Measurements from ENCODE around the gene ISYNA1. TPM values are rescaled to one million over a fixed set of nuclear protein-coding genes. Genes with fewer than 3 reads are reported as not detected.

The ISYNA1 gene
- total and polyA plus RNA-seq, 4 donors: 4.7 to 41.9 (median 10.1) TPM

DNA sequence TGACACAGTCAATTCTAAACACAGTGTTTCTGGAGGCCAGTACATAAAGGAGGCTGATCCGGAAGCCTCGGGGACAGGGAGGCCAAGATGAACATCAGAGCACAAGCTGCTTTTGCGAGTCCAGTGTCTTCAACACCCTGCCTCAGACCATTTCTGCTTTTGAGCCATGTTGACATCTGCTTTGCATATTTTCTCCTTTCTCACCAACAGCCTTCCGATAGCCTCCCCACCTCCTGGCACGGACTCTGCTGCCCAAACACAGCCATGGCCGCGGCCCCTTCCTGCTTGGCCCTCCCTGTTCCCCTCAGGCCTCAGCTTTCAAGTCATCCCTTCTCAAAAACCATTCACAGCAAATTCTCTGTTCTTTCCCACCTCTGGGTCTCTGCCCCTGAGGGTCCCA lies 44.1 kb downstream of the ISYNA1 start:
- Histone ChIP-seq H3K36me3 (ENCODE audit: control insufficient read depth in 4 of 4, insufficient read depth in 3 of 4, low read depth in 1 of 4, low read length in 3 of 4) (peaks cover 0 to 5% (median 0%) of the 10 kb centered on the region in 4 donors), H3K4me3 (ENCODE audit: low read depth in 1 of 3, low read length in 3 of 3) (no peak overlapping the region), H3K9ac (ENCODE audit: low read depth in 1 of 2, low read length in 2 of 2) (no peak overlapping the region), H3K9me3 (ENCODE audit: control insufficient read depth in 4 of 4, low read length in 3 of 4) (no peaks in the 10 kb centered on the region), H3K27ac (ENCODE audit: low read depth in 1 of 2, low read length in 2 of 2) (peak overlapping the region; percentile 0 to 35), H3K27me3 (ENCODE audit: control insufficient read depth in 4 of 4, insufficient read depth in 4 of 4, low read length in 3 of 4) (no peaks in the 10 kb centered on the region), H3K4me1 (ENCODE audit: control insufficient read depth in 4 of 4, insufficient read depth in 4 of 4, low read length in 3 of 4) (peaks cover 10 to 29% (median 20%) of the 10 kb centered on the region in 4 donors)
- no peak for DNase-seq (ENCODE audit: low spot score)
- 77% methylated on average over 7 of the region's 7 CpGs for WGBS
- TF ChIP-seq, protein P1, sequence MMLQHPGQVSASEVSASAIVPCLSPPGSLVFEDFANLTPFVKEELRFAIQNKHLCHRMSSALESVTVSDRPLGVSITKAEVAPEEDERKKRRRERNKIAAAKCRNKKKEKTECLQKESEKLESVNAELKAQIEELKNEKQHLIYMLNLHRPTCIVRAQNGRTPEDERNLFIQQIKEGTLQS (IDR thresholded peaks at IDR 0.05): no peak
- TF ChIP-seq YY1 (IDR thresholded peaks at IDR 0.05) (peak; percentile 50), GABPA (IDR thresholded peaks at IDR 0.05 in 1 of 2, conservative IDR thresholded peaks at IDR 0.05 in 1 of 2) (no peak), SP1 (IDR thresholded peaks at IDR 0.05) (no peak), MAX (IDR thresholded peaks at IDR 0.05) (no peak), NR2F2 (IDR thresholded peaks at IDR 0.05) (no peak), TAF1 (conservative IDR thresholded peaks at IDR 0.05) (no peak), RXRA (IDR thresholded peaks at IDR 0.05) (no peak)

DNA sequence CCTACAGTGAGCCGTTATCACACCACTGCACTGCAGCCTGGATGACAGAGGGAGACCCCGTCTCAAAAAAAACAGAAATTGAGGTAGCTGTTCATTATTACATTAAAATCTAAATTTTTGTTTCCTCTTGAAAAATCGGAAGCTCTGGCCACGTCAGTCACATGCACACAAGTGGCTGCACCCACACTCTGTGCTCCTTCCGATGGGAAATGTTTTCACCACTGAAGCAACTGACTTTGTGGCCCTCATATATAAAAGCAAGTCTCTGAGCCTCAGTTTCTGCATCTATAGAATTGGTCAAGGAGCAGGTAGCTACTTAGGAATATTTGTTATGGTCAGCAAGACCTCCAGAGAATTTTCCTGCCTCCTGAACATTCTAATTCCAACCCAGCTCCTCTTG lies 45.0 kb downstream of the ISYNA1 start:
- Histone ChIP-seq H3K27me3 (ENCODE audit: control insufficient read depth in 4 of 4, insufficient read depth in 4 of 4, low read length in 3 of 4) (no peaks in the 10 kb centered on the region), H3K4me1 (ENCODE audit: control insufficient read depth in 4 of 4, insufficient read depth in 4 of 4, low read length in 3 of 4) (peaks cover 10 to 23% (median 19%) of the 10 kb centered on the region in 4 donors), H3K9ac (ENCODE audit: low read depth in 1 of 2, low read length in 2 of 2) (no peak overlapping the region), H3K36me3 (ENCODE audit: control insufficient read depth in 4 of 4, insufficient read depth in 3 of 4, low read depth in 1 of 4, low read length in 3 of 4) (peaks cover 0 to 5% (median 0%) of the 10 kb centered on the region in 4 donors), H3K9me3 (ENCODE audit: control insufficient read depth in 4 of 4, low read length in 3 of 4) (no peaks in the 10 kb centered on the region), H3K4me3 (ENCODE audit: low read depth in 1 of 3, low read length in 3 of 3) (no peak overlapping the region), H3K27ac (ENCODE audit: low read depth in 1 of 2, low read length in 2 of 2) (peak overlapping the region in 1 of 2 donors; percentile 38)
- no peak for DNase-seq (ENCODE audit: low spot score)
- TF ChIP-seq, protein P2, sequence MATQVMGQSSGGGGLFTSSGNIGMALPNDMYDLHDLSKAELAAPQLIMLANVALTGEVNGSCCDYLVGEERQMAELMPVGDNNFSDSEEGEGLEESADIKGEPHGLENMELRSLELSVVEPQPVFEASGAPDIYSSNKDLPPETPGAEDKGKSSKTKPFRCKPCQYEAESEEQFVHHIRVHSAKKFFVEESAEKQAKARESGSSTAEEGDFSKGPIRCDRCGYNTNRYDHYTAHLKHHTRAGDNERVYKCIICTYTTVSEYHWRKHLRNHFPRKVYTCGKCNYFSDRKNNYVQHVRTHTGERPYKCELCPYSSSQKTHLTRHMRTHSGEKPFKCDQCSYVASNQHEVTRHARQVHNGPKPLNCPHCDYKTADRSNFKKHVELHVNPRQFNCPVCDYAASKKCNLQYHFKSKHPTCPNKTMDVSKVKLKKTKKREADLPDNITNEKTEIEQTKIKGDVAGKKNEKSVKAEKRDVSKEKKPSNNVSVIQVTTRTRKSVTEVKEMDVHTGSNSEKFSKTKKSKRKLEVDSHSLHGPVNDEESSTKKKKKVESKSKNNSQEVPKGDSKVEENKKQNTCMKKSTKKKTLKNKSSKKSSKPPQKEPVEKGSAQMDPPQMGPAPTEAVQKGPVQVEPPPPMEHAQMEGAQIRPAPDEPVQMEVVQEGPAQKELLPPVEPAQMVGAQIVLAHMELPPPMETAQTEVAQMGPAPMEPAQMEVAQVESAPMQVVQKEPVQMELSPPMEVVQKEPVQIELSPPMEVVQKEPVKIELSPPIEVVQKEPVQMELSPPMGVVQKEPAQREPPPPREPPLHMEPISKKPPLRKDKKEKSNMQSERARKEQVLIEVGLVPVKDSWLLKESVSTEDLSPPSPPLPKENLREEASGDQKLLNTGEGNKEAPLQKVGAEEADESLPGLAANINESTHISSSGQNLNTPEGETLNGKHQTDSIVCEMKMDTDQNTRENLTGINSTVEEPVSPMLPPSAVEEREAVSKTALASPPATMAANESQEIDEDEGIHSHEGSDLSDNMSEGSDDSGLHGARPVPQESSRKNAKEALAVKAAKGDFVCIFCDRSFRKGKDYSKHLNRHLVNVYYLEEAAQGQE (IDR thresholded peaks at IDR 0.05): no peak
- TF ChIP-seq GABPA (IDR thresholded peaks at IDR 0.05 in 1 of 2, conservative IDR thresholded peaks at IDR 0.05 in 1 of 2) (no peak), HNF4A (conservative IDR thresholded peaks at IDR 0.05) (no peak), FOXA2 (IDR thresholded peaks at IDR 0.05) (no peak), TAF1 (conservative IDR thresholded peaks at IDR 0.05) (no peak), RXRA (IDR thresholded peaks at IDR 0.05) (no peak), HNF4G (IDR thresholded peaks at IDR 0.05) (no peak), SP1 (IDR thresholded peaks at IDR 0.05) (no peak)
- TF ChIP-seq, protein P3, sequence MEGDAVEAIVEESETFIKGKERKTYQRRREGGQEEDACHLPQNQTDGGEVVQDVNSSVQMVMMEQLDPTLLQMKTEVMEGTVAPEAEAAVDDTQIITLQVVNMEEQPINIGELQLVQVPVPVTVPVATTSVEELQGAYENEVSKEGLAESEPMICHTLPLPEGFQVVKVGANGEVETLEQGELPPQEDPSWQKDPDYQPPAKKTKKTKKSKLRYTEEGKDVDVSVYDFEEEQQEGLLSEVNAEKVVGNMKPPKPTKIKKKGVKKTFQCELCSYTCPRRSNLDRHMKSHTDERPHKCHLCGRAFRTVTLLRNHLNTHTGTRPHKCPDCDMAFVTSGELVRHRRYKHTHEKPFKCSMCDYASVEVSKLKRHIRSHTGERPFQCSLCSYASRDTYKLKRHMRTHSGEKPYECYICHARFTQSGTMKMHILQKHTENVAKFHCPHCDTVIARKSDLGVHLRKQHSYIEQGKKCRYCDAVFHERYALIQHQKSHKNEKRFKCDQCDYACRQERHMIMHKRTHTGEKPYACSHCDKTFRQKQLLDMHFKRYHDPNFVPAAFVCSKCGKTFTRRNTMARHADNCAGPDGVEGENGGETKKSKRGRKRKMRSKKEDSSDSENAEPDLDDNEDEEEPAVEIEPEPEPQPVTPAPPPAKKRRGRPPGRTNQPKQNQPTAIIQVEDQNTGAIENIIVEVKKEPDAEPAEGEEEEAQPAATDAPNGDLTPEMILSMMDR (IDR thresholded peaks at IDR 0.05; ENCODE audit: low read depth, low read length, missing input control): no peak
- TF ChIP-seq, protein P1 (IDR thresholded peaks at IDR 0.05): no peak
- whole genome bisulfite sequencing: 79% methylated on average over 5 of the region's 5 CpGs

All from liver (tissue), 9 donors.